Karpas-422 (cell line): ENCODE results near the gene ZBTB45. TPM values are rescaled to one million over a fixed set of nuclear protein-coding genes. Genes with fewer than 3 reads are reported as not detected.
"Not testable (repeated sequence)": the region's sequence is repeated elsewhere in the genome, so short reads cannot be mapped to it uniquely, and the experiment has no call there.

ENCODE experiments used
- DNase-seq: peaks from one replicate; pipeline ENCODE4 v3.0.0-alpha.2; 2015
- H2AFZ ChIP-seq: fragments of 200-600 bp; sonication (generic); 2 replicates; pipeline ENCODE4 v1.6.1; 2014; ENCODE audit warnings: antibody characterized with exemption, low read length, mixed read lengths
- H3K27ac ChIP-seq: fragments of 200-600 bp; sonication (generic); 2 replicates; pipeline ENCODE4 v1.5.1; 2014; ENCODE audit warnings: mild to moderate bottlenecking, low read length, moderate library complexity
- H3K27me3 ChIP-seq: fragments of 200-600 bp; sonication (generic); 2 replicates; pipeline ENCODE4 v1.6.1; 2014; ENCODE audit warnings: low read length, mixed read lengths
- H3K36me3 ChIP-seq: fragments of 200-600 bp; sonication (generic); 2 replicates; pipeline ENCODE4 v1.6.1; 2014; ENCODE audit warnings: low read length, mixed read lengths; ENCODE audit not compliant: insufficient read depth
- H3K4me1 ChIP-seq: fragments of 200-600 bp; sonication (generic); 2 replicates; pipeline ENCODE4 v1.6.1; 2014; ENCODE audit warnings: mild to moderate bottlenecking, low read length, mixed read lengths
- H3K4me2 ChIP-seq: fragments of 200-600 bp; sonication (generic); 2 replicates; pipeline ENCODE4 v1.6.1; 2014; ENCODE audit warnings: low read length, low read depth, mild to moderate bottlenecking; ENCODE audit not compliant: poor library complexity, severe bottlenecking
- H3K4me3 ChIP-seq: fragments of 200-600 bp; sonication (generic); 2 replicates; pipeline ENCODE4 v1.5.1; 2014; ENCODE audit warnings: mild to moderate bottlenecking, antibody characterized with exemption, low read length, mixed read lengths
- H3K79me2 ChIP-seq: fragments of 200-600 bp; sonication (generic); 2 replicates; pipeline ENCODE4 v1.6.1; 2014; ENCODE audit warnings: mild to moderate bottlenecking, low read length, mixed read lengths
- H3K9ac ChIP-seq: fragments of 200-600 bp; sonication (generic); 2 replicates; pipeline ENCODE4 v1.6.0; 2014; ENCODE audit warnings: low read length
- H3K9me2 ChIP-seq: fragments of 200-600 bp; sonication (generic), shearing (Covaris generic); replicated peaks from 2 replicates; pipeline ENCODE4 v1.6.0; 2014; ENCODE audit warnings: mild to moderate bottlenecking, low read length, moderate library complexity; ENCODE audit not compliant: insufficient read depth
- H3K9me3 ChIP-seq: fragments of 300-700, 200-600 bp; sonication (generic); 2 replicates; pipeline ENCODE4 v1.6.1; 2014; ENCODE audit warnings: low read length, mixed read lengths
- H4K20me1 ChIP-seq: fragments of 200-600 bp; sonication (generic); 2 replicates; pipeline ENCODE4 v1.6.1; 2014; ENCODE audit warnings: mild to moderate bottlenecking, antibody characterized with exemption, low read length, low read depth; ENCODE audit not compliant: insufficient read depth
- total RNA-seq: library from RNA; depleted of rRNA; stranded (reverse); fragments of >200 nt; shearing (Covaris generic); gene quantifications from 2 replicates; pipeline ENCODE4 v1.2.3, GENCODE V29; 2014; ENCODE audit warnings: low replicate concordance

ZBTB45 gene
- total RNA-seq, 1 experiment from 2014 or later: 2.0 TPM

- H3K27me3 ChIP-seq: no peaks in the 10 kb centered on the region
- H3K9ac ChIP-seq: peak overlapping the region; percentile 94
- H3K36me3 ChIP-seq: peaks cover 21% of the 10 kb centered on the region
- H2AFZ ChIP-seq: no peak overlapping the region
- peak overlapping the region; percentile 68 for H3K27ac ChIP-seq
- peaks cover 27% of the 10 kb centered on the region for H3K79me2 ChIP-seq
- peak; percentile 73 for DNase-seq
- peak overlapping the region; percentile 88 for H3K4me2 ChIP-seq
- H3K4me3 ChIP-seq: peak overlapping the region; percentile 88
- peaks cover 27% of the 10 kb centered on the region for H4K20me1 ChIP-seq
- H3K9me3 ChIP-seq: no peaks in the 10 kb centered on the region
- no peaks in the 10 kb centered on the region for H3K9me2 ChIP-seq
- H3K4me1 ChIP-seq: peaks cover 17% of the 10 kb centered on the region
These were observed 25.1 kb upstream of the ZBTB45 start for GRCh38 chr19:58544591-58545285.

DNA sequence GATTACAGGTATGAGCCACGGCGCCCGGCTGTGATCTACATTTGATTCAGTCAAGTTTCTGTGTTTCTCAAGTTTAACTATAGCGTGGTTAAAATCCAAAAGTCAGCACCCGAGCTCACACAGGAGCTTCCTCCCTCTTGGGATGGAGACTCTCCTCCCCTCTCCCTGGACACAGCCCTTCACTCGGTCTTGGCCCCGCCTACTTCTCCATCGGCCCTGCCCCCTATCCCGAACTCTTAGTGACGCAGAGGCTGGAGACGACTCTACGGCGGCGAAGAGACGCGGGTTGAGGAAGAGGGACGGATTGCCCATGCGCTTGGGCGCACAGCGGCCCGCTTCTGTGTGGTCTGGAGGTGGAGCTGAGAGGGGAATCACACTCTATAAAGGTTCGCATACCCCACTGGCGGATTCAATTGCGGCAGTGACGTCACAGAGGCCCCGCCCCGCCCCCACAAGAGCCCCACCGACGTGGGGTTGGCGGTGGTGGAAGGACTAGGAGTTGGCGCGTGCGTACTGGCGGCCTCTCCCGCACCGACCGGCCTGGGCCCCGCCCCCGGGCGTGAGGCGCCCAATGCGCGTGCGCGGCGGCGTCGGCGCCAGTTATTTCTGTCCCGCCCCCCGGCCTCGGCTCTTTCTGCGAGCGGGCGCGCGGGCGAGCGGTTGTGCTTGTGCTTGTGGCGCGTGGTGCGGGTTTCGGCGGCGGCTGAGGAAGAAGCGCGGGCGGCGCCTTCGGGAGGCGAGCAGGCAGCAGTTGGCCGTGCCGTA is 24.4 kb upstream of the ZBTB45 start, which contains the start of gene TRIM28:
TSS of gene TRIM28 (plus strand) at position 239 of the 765 bp plus-strand sequence. CDS start 694 bp downstream, outside the sequence.
- Histone ChIP-seq H3K9me2 (no peaks in the 10 kb centered on the region), H3K79me2 (peaks cover 27% of the 10 kb centered on the region), H4K20me1 (peaks cover 27% of the 10 kb centered on the region), H3K4me3 (peak within 1 kb of the TSS; percentile 88), H3K27me3 (no peaks in the 10 kb centered on the region), H3K4me2 (peak within 1 kb of the TSS; percentile 88), H3K36me3 (peaks cover 21% of the 10 kb centered on the region), H3K4me1 (peaks cover 17% of the 10 kb centered on the region), H3K9ac (peak within 1 kb of the TSS; percentile 94), H3K9me3 (no peaks in the 10 kb centered on the region), H2AFZ (peak within 1 kb of the TSS; percentile 86), H3K27ac (peak within 1 kb of the TSS; percentile 68)
- peak; percentile 97 for DNase-seq

DNA sequence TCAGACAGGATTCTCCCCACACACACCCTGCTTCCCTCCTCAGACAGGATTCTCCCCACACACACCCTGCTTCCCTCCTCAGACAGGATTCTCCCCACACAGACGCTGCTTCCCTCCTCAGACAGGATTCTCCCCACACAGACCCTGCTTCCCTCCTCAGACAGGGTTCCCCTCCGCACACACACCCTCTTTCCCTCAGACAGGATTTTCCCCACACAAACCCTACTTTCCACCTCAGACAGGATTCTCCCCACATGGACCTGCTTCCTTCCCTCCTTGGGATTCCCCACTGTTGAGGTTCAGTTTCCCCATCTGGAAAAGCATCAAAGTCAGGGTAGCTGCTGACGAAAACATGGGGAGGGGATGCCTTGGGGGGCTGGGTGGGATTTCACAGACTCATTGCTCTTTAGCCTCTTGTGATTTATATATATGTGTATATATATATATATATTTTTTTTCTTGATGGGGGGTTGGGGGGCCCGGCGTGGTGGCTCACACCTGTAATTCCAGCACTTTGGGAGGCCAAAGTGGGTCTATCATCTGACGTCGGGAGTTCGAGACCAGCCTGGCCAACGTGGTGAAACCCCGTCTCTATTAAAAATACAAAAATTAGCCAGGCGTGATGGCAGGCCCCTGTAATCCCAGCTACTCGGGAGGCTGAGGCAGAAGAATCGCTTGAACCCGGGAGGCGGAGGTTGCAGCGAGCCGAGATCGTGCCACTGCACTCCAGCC is 23.2 kb upstream of the ZBTB45 start:
- Histone ChIP-seq H3K36me3 (peaks cover 19% of the 10 kb centered on the region), H3K79me2 (peaks cover 27% of the 10 kb centered on the region), H4K20me1 (peaks cover 27% of the 10 kb centered on the region), H3K4me1 (peaks cover 17% of the 10 kb centered on the region)
- H2AFZ ChIP-seq, H3K4me3 ChIP-seq, DNase-seq, H3K9ac ChIP-seq, H3K9me3 ChIP-seq, H3K4me2 ChIP-seq, H3K27ac ChIP-seq, H3K27me3 ChIP-seq, H3K9me2 ChIP-seq: not testable (repeated sequence)

DNA sequence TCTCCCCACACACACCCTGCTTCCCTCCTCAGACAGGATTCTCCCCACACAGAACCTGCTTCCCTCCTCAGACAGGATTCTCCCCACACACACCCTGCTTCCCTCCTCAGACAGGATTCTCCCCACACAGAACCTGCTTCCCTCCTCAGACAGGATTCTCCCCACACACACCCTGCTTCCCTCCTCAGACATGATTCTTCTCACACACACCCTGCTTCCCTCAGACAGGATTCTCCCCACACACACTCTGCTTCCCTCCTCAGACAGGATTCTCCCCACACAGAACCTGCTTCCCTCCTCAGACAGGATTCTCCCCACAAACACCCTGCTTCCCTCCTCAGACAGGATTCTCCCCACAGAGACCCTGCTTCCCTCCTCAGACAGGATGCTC is 19.6 kb upstream of the ZBTB45 start:
- H3K9me3 ChIP-seq, H3K27ac ChIP-seq, DNase-seq, H3K9me2 ChIP-seq, H2AFZ ChIP-seq, H4K20me1 ChIP-seq, H3K27me3 ChIP-seq, H3K4me2 ChIP-seq, H3K4me1 ChIP-seq, H3K79me2 ChIP-seq, H3K4me3 ChIP-seq, H3K36me3 ChIP-seq, H3K9ac ChIP-seq: not testable (repeated sequence)

GRCh38 chr19:58538257-58539168 is 18.9 kb upstream of the ZBTB45 start:
- Histone ChIP-seq H3K4me3 (no peak overlapping the region), H3K9ac (no peak overlapping the region), H3K9me2 (no peaks in the 10 kb centered on the region), H3K36me3 (no peaks in the 10 kb centered on the region), H3K27ac (no peak overlapping the region), H3K79me2 (no peaks in the 10 kb centered on the region), H3K9me3 (no peaks in the 10 kb centered on the region), H3K27me3 (no peaks in the 10 kb centered on the region), H3K4me1 (peaks cover under 1% of the 10 kb centered on the region; the same call in 1 of the 2 replicates), H4K20me1 (no peaks in the 10 kb centered on the region), H3K4me2 (no peak overlapping the region), H2AFZ (no peak overlapping the region)
- DNase-seq: no peak

GRCh38 chr19:58536852-58537798 is 17.5 kb upstream of the ZBTB45 start:
- Histone ChIP-seq H4K20me1 (no peaks in the 10 kb centered on the region), H3K27ac (no peak overlapping the region), H3K79me2 (no peaks in the 10 kb centered on the region)

GRCh38 chr19:58535857-58536256 is 16.2 kb upstream of the ZBTB45 start:
- no peak for DNase-seq
- H3K36me3 ChIP-seq: no peaks in the 10 kb centered on the region
- H2AFZ ChIP-seq: no peak overlapping the region
- no peak overlapping the region for H3K4me2 ChIP-seq
- peaks cover 14% of the 10 kb centered on the region for H3K4me1 ChIP-seq
- H4K20me1 ChIP-seq: no peaks in the 10 kb centered on the region
- H3K9me3 ChIP-seq: no peaks in the 10 kb centered on the region
- no peak overlapping the region for H3K9ac ChIP-seq
- no peak overlapping the region for H3K4me3 ChIP-seq
- no peaks in the 10 kb centered on the region for H3K27me3 ChIP-seq
- no peaks in the 10 kb centered on the region for H3K79me2 ChIP-seq
- H3K9me2 ChIP-seq: no peaks in the 10 kb centered on the region
- no peak overlapping the region for H3K27ac ChIP-seq

More at GRCh38 chr19:58536852-58537798, 17.5 kb upstream of the ZBTB45 start:
- no peaks in the 10 kb centered on the region for H3K36me3 ChIP-seq
- no peaks in the 10 kb centered on the region for H3K27me3 ChIP-seq
- H2AFZ ChIP-seq: no peak overlapping the region
- H3K4me1 ChIP-seq: peaks cover 1% of the 10 kb centered on the region
- no peak for DNase-seq
- H3K9ac ChIP-seq: no peak overlapping the region
- no peaks in the 10 kb centered on the region for H3K9me2 ChIP-seq
- H3K4me2 ChIP-seq: no peak overlapping the region
- H3K4me3 ChIP-seq: no peak overlapping the region
- no peaks in the 10 kb centered on the region for H3K9me3 ChIP-seq
